K562 (cell line): ENCODE data around the gene IL1RN.
A peak's percentile ranks its signal among the peaks of the same experiment; 100 is the strongest.

Experiments
- ETV5 ChIP-seq: sonication (generic); formaldehyde crosslinking; IDR thresholded peaks from 2 replicates; pipeline ENCODE4 v1.4.0; 2020; ENCODE audit warnings: low read depth, mild to moderate bottlenecking, missing genetic modification reagents
- FOXA1 ChIP-seq: fragments of 450-650 bp; IDR thresholded peaks from 2 replicates; pipeline ENCODE4 v1.6.1; 2016; ENCODE audit warnings: mild to moderate bottlenecking, borderline replicate concordance
- JUNB ChIP-seq: fragments of 450-650 bp; formaldehyde crosslinking; conservative IDR thresholded peaks from 2 replicates; pipeline ENCODE4 v1.4.0; 2020; ENCODE audit warnings: mild to moderate bottlenecking
- SMAD3 ChIP-seq: fragments of 450-650 bp; formaldehyde crosslinking; conservative IDR thresholded peaks from 2 replicates; pipeline ENCODE4 v1.4.0; 2020; ENCODE audit warnings: mild to moderate bottlenecking
- TF ChIP-seq, protein P1 (sequence below), 3 experiments: IDR thresholded peaks in 2 of 3; conservative IDR thresholded peaks in 1 of 3; 2 replicates each; pipeline ENCODE4 v1.5.1; 2011 to 2012; ENCODE audit warnings: low read length in 3 of 3, mild to moderate bottlenecking in 3 of 3, control low read depth in 2 of 3, improper control_type of control experiment in 1 of 3, inconsistent platforms in 1 of 3, low read depth in 1 of 3, mixed read lengths in 1 of 3, moderate library complexity in 1 of 3; ENCODE audit not compliant: insufficient read depth in 2 of 3

DNA sequence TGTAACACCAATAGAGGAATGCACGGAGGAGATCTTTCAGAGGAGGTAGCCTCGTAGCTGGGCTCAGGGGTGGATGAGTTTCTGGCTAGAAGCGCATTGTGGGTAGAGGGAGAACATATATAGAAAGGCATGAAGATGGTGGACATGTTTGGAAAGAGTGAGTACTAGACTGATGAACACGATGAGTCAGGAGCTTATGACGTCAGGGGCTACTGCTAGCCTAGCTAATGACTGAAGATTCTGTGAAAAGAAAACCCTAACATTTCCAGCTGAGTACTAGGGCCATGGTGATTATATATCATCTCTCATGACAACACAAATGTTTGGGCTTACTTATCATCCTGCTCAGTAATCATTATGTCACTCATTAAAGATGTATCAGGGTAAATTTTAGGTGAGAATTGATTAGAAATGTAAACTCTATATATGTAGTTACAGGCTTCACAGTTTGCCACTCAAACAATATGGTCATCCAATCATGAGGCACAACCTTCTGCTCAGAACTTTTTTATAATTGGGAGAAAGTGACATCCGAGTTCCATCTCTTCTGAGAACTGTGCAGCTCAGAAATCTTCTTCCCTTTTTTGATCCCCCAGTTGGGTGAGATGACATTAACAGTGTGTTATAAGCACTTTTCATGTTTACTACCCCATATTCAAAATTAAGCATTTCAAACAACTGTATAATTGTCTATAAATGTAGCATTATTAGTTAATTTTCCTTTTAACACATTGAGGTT is 22.2 kb upstream of the IL1RN start:
- TF ChIP-seq, protein P1, sequence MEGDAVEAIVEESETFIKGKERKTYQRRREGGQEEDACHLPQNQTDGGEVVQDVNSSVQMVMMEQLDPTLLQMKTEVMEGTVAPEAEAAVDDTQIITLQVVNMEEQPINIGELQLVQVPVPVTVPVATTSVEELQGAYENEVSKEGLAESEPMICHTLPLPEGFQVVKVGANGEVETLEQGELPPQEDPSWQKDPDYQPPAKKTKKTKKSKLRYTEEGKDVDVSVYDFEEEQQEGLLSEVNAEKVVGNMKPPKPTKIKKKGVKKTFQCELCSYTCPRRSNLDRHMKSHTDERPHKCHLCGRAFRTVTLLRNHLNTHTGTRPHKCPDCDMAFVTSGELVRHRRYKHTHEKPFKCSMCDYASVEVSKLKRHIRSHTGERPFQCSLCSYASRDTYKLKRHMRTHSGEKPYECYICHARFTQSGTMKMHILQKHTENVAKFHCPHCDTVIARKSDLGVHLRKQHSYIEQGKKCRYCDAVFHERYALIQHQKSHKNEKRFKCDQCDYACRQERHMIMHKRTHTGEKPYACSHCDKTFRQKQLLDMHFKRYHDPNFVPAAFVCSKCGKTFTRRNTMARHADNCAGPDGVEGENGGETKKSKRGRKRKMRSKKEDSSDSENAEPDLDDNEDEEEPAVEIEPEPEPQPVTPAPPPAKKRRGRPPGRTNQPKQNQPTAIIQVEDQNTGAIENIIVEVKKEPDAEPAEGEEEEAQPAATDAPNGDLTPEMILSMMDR (IDR thresholded peaks at IDR 0.05 in 2 of 3, conservative IDR thresholded peaks at IDR 0.05 in 1 of 3; ENCODE audit: insufficient read depth in 2 of 3, low read depth in 1 of 3, low read length in 3 of 3) = no peak
- TF ChIP-seq FOXA1 (no peak), ETV5 (CRISPR knock-in tag) (no peak), JUNB (CRISPR knock-in tag) (0 out of 2 replicates have a peak, but pooled peaks have one; percentile 39), SMAD3 (CRISPR knock-in tag) (no peak)
